ENCODE measurements around the gene CDC14A. TPM values are rescaled to one million over a fixed set of nuclear protein-coding genes. Genes with fewer than 3 reads are reported as not detected.

Gene CDC14A
- 10 to 100 TPM in 1 of 2 donors, 1 to 10 TPM in 1; 9.6 to 16.8 TPM for total RNA-seq

- intact Hi-C loops (cut with DNase I): loop anchor here (10.0 kb wide), 3 partner anchors 82 to 218 kb away; partner anchors contain the start of genes DBT, SASS6 and TRMT13
- no peaks in the 10 kb centered on the region for H3K4me1 ChIP-seq
Measured at GRCh38 chr1:100352267-100353070, at the start of gene CDC14A. Gene CDC14A (plus strand): TSS chr1:100352506. CDS start chr1:100352955, 449 bp downstream.

GRCh38 chr1:100302739-100303138 lies 49.6 kb upstream of the CDC14A start:
- no peak overlapping the region for H3K27ac ChIP-seq

More at GRCh38 chr1:100352267-100353070, at the start of gene CDC14A:
- peak within 1 kb of the TSS; percentile 81 for H3K4me3 ChIP-seq
- H3K27ac ChIP-seq: peak within 1 kb of the TSS; percentile 88
- H3K27me3 ChIP-seq: no peaks in the 10 kb centered on the region
- peak within 1 kb of the TSS; percentile 76 to 78 for H3K9ac ChIP-seq (ENCODE audit: low read depth in 2 of 2, low read length in 2 of 2)
- peak; percentile 93 for DNase-seq
- no peak for TF ChIP-seq CTCF (IDR thresholded peaks at IDR 0.05)
- no peaks in the 10 kb centered on the region for H3K9me3 ChIP-seq
- H3K36me3 ChIP-seq: no peaks in the 10 kb centered on the region

GRCh38 chr1:100304227-100304626 lies 48.1 kb upstream of the CDC14A start:
- Histone ChIP-seq H3K36me3 (no peaks in the 10 kb centered on the region), H3K9ac (ENCODE audit: low read depth in 2 of 2, low read length in 2 of 2) (no peak overlapping the region), H3K27me3 (no peaks in the 10 kb centered on the region), H3K9me3 (no peaks in the 10 kb centered on the region), H3K4me1 (no peaks in the 10 kb centered on the region), H3K27ac (no peak overlapping the region), H3K4me3 (no peak overlapping the region)
- intact Hi-C loops (cut with DNase I): no loop called here
- TF ChIP-seq CTCF (IDR thresholded peaks at IDR 0.05): no peak
- no peak for DNase-seq

More at GRCh38 chr1:100302739-100303138, 49.6 kb upstream of the CDC14A start:
- Histone ChIP-seq H3K9me3 (no peaks in the 10 kb centered on the region), H3K36me3 (no peaks in the 10 kb centered on the region), H3K27me3 (no peaks in the 10 kb centered on the region), H3K4me1 (no peaks in the 10 kb centered on the region), H3K4me3 (no peak overlapping the region), H3K9ac (ENCODE audit: low read depth in 2 of 2, low read length in 2 of 2) (no peak overlapping the region)
- DNase-seq: no peak
- TF ChIP-seq CTCF (IDR thresholded peaks at IDR 0.05): no peak
- intact Hi-C loops (cut with DNase I): no loop called here

GRCh38 chr1:100304921-100305320 lies 47.4 kb upstream of the CDC14A start:
- H3K27me3 ChIP-seq: no peaks in the 10 kb centered on the region
- no peak for DNase-seq
- intact Hi-C loops (cut with DNase I): no loop called here

GRCh38 chr1:100305954-100306353 lies 46.4 kb upstream of the CDC14A start:
- Histone ChIP-seq H3K27ac (no peak overlapping the region), H3K36me3 (no peaks in the 10 kb centered on the region), H3K27me3 (no peaks in the 10 kb centered on the region), H3K4me1 (no peaks in the 10 kb centered on the region), H3K4me3 (no peak overlapping the region), H3K9ac (ENCODE audit: low read depth in 2 of 2, low read length in 2 of 2) (no peak overlapping the region), H3K9me3 (no peaks in the 10 kb centered on the region)
- intact Hi-C loops (cut with DNase I): no loop called here
- TF ChIP-seq CTCF (IDR thresholded peaks at IDR 0.05): no peak
- DNase-seq: no peak

More at GRCh38 chr1:100304921-100305320, 47.4 kb upstream of the CDC14A start:
- no peak for TF ChIP-seq CTCF (IDR thresholded peaks at IDR 0.05)
- Histone ChIP-seq H3K4me3 (no peak overlapping the region), H3K9me3 (no peaks in the 10 kb centered on the region), H3K4me1 (no peaks in the 10 kb centered on the region), H3K27ac (no peak overlapping the region), H3K36me3 (no peaks in the 10 kb centered on the region), H3K9ac (ENCODE audit: low read depth in 2 of 2, low read length in 2 of 2) (no peak overlapping the region)

Measured in colonic mucosa (tissue), 4 donors.